ENCODE results near the gene VWC2L. TPM values are rescaled to one million over a fixed set of nuclear protein-coding genes. Genes with fewer than 3 reads are reported as not detected.

The VWC2L gene
- total and polyA plus RNA-seq, 12 donors, result not detected

DNA sequence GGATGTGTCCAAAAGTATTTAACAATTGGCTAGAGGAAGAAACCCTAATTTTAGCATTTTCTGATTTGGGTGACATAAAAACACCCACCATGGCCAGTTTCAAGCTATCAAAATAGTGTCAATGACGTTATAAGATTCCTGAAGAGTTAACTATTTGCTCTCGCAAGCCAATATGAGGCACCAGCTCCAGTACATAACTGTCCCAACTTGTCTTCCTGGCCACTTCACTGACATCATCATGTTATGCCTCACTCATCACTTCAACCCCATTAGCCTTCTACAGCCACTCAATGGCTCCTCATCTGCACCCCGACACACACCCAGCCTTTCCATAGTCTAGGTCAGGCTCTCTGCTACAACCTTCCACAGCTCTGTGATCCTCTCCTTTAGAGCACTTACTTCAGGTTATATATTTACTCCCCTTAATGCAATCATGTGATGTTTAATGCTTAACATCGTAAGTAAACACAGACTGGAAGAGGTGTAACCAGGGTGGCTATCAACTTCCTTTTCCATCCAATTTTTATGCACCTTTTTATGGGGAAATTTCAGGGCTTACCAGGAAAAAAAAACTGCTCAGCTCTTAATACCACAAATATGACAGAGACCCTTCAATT, 158.7 kb downstream of the VWC2L start:
- ATAC-seq (no peak), DNase-seq (no peak)
- Histone ChIP-seq H3K27ac (no peak overlapping the region), H3K27me3 (no peaks in the 10 kb centered on the region), H3K4me3 (no peak overlapping the region), H3K4me1 (no peaks in the 10 kb centered on the region), H3K9me3 (peaks cover 0 to 2% (median 0%) of the 10 kb centered on the region in 11 donors), H3K36me3 (no peaks in the 10 kb centered on the region)
- intact Hi-C loops (cut with DNase I), result no loop called here
- 69 to 79% methylated on average over 4 of the region's 4 CpGs for WGBS, 2 donors
- TF ChIP-seq, protein P1, sequence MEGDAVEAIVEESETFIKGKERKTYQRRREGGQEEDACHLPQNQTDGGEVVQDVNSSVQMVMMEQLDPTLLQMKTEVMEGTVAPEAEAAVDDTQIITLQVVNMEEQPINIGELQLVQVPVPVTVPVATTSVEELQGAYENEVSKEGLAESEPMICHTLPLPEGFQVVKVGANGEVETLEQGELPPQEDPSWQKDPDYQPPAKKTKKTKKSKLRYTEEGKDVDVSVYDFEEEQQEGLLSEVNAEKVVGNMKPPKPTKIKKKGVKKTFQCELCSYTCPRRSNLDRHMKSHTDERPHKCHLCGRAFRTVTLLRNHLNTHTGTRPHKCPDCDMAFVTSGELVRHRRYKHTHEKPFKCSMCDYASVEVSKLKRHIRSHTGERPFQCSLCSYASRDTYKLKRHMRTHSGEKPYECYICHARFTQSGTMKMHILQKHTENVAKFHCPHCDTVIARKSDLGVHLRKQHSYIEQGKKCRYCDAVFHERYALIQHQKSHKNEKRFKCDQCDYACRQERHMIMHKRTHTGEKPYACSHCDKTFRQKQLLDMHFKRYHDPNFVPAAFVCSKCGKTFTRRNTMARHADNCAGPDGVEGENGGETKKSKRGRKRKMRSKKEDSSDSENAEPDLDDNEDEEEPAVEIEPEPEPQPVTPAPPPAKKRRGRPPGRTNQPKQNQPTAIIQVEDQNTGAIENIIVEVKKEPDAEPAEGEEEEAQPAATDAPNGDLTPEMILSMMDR (IDR thresholded peaks at IDR 0.05), result no peak

DNA sequence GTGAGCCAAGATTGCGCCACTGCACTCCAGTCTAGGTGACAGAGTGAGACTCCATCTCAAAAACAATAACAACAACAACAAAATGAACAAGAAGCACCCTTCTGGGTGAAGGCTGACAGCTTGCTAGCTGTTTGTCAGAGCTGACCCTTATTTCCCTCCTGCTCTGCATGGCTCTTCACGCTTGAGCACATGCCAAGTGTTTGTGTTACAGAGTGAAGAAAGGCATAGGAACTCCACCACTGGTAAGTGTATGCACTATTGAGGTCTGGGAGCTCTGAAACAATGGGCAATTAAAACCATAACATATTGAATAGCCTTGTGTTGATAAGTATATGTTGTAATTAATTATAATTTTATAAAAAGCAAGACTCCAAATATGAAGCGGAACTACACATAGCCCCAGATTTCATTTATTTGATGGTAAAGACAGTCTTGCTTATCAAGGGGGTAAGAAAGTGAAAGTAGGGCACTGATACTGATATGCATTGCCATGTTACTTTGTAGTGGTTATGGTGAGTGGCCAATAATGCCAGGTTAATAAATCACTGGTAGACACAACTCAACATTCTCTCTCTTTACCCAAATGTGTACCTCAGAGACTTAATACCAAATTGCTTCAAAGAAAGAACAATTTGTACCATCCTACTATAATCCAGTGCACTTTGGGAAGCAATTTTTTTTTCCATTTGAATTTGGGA, 163.4 kb downstream of the VWC2L start:
- Histone ChIP-seq H3K27me3 (peaks cover 0 to 3% (median 0%) of the 10 kb centered on the region in 7 donors), H3K36me3 (no peaks in the 10 kb centered on the region), H3K9me3 (no peaks in the 10 kb centered on the region), H3K4me3 (no peak overlapping the region), H3K4me1 (no peaks in the 10 kb centered on the region), H3K27ac (no peak overlapping the region)
- DNase-seq, result no peak
- intact Hi-C loops (cut with DNase I), result no loop called here
- WGBS, 2 donors, result 86 to 90% methylated on average over 3 of the region's 3 CpGs
- TF ChIP-seq, protein P1 (IDR thresholded peaks at IDR 0.05), result no peak
- ATAC-seq, result no peak

DNA sequence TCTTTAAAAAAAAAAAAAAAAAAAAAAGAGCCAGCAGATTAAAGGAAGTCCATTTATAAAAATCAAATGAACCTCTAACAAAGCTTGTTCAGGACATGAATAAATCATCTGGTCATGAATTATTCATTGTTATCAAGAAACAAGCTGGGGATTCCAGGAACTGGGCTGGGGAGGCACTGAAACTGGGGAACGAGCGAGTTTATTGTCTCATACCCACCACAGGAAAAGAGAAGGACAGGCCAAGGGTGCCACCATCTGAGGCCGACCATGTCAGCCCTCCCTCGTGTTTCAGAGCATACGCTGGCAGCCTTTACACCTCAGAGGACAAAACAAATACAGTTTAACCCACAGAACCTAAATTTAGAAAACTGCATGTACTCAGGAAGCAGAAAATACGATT, 164.2 kb downstream of the VWC2L start:
- no peaks in the 10 kb centered on the region for H3K36me3 ChIP-seq
- H3K4me3 ChIP-seq, result no peak overlapping the region
- peaks cover 0 to 4% (median 0%) of the 10 kb centered on the region in 7 donors for H3K27me3 ChIP-seq
- intact Hi-C loops (cut with DNase I), result no loop called here
- WGBS, 2 donors, result 57 to 66% methylated on average over 6 of the region's 6 CpGs
- H3K9me3 ChIP-seq, result no peaks in the 10 kb centered on the region
- TF ChIP-seq, protein P1 (IDR thresholded peaks at IDR 0.05), result no peak
- H3K27ac ChIP-seq, result no peak overlapping the region
- ATAC-seq (no peak), DNase-seq (no peak)
- no peaks in the 10 kb centered on the region for H3K4me1 ChIP-seq

- DNase-seq (no peak), ATAC-seq (no peak)
- Histone ChIP-seq H3K36me3 (no peaks in the 10 kb centered on the region), H3K4me1 (no peaks in the 10 kb centered on the region), H3K9me3 (no peaks in the 10 kb centered on the region), H3K4me3 (no peak overlapping the region), H3K27me3 (peaks cover 0 to 4% (median 0%) of the 10 kb centered on the region in 7 donors), H3K27ac (no peak overlapping the region)
- intact Hi-C loops (cut with DNase I), result no loop called here
- TF ChIP-seq, protein P1 (IDR thresholded peaks at IDR 0.05), result no peak
- WGBS, 2 donors, result 69 to 74% methylated on average over 7 of the region's 7 CpGs
Observed at GRCh38 chr2:214575465-214575864, 164.6 kb downstream of the VWC2L start.
